DND-41 (cell line): Measurements from ENCODE around the gene GUCA2A.

Source experiments
- ATAC-seq: fragments of 200-7000 bp; cut with Tn5 transposase; 3 replicates; pipeline ENCODE4 v1.9.1; 2021; ENCODE audit warnings: low read depth; ENCODE audit not compliant: insufficient read depth
- DNase-seq: peaks from one replicate; pipeline ENCODE4 v3.0.0-alpha.2; 2020
- H2AFZ ChIP-seq: 2 replicates; pipeline ENCODE4 v1.6.0; 2012; ENCODE audit warnings: low read depth, low read length
- H3K27ac ChIP-seq: 2 replicates; pipeline ENCODE4 v1.5.1; 2012; ENCODE audit warnings: low read length, inconsistent platforms
- H3K27me3 ChIP-seq: fragments of 200-600 bp; sonication (generic); 2 replicates; pipeline ENCODE4 v1.6.0; 2012; ENCODE audit warnings: low read length, mild to moderate bottlenecking, inconsistent platforms; ENCODE audit not compliant: insufficient read depth, poor library complexity
- H3K36me3 ChIP-seq: 2 replicates; pipeline ENCODE4 v1.5.1; 2012; ENCODE audit warnings: low read length, inconsistent platforms; ENCODE audit not compliant: insufficient read depth
- H3K4me1 ChIP-seq: 2 replicates; pipeline ENCODE4 v1.5.1; 2012; ENCODE audit warnings: mild to moderate bottlenecking, low read length; ENCODE audit not compliant: insufficient read depth
- H3K4me2 ChIP-seq: 2 replicates; pipeline ENCODE4 v1.6.0; 2012; ENCODE audit warnings: mild to moderate bottlenecking, moderate library complexity, low read length, inconsistent platforms; ENCODE audit not compliant: insufficient read depth
- H3K4me3 ChIP-seq, 2 experiments: fragments of 200-600 bp in 1 of 2; shearing (Covaris generic) in 1 of 2; 2 replicates each; pipeline ENCODE4 v1.5.1; 2012 to 2016; ENCODE audit warnings: inconsistent platforms in 2 of 2, low read length in 2 of 2, mild to moderate bottlenecking in 2 of 2, low read depth in 1 of 2, moderate library complexity in 1 of 2
- H3K79me2 ChIP-seq: 2 replicates; pipeline ENCODE4 v1.6.0; 2012; ENCODE audit warnings: low read length, inconsistent platforms; ENCODE audit not compliant: insufficient read depth
- H3K9ac ChIP-seq: 2 replicates; pipeline ENCODE4 v1.6.0; 2012; ENCODE audit warnings: low read depth, mild to moderate bottlenecking, inconsistent platforms, low read length, moderate library complexity
- H3K9me3 ChIP-seq: 2 replicates; pipeline ENCODE4 v1.5.1; 2012; ENCODE audit warnings: low read length, moderate library complexity, mild to moderate bottlenecking, inconsistent platforms; ENCODE audit not compliant: insufficient read depth, severe bottlenecking
- H4K20me1 ChIP-seq: 2 replicates; pipeline ENCODE4 v1.6.0; 2012; ENCODE audit warnings: low read length; ENCODE audit not compliant: insufficient read depth
- CTCF ChIP-seq: IDR thresholded peaks from 2 replicates; pipeline ENCODE4 v1.5.1; 2012; ENCODE audit warnings: borderline replicate concordance, low read length, moderate library complexity, mild to moderate bottlenecking; ENCODE audit not compliant: poor library complexity, severe bottlenecking; ENCODE audit errors: extremely low read depth
- EZH2 ChIP-seq: IDR thresholded peaks from 3 replicates; pipeline ENCODE4 v1.6.1; 2012; ENCODE audit warnings: borderline replicate concordance, low read depth, mild to moderate bottlenecking, moderate library complexity, low read length, inconsistent platforms; ENCODE audit not compliant: severe bottlenecking

GUCA2A gene

DNA sequence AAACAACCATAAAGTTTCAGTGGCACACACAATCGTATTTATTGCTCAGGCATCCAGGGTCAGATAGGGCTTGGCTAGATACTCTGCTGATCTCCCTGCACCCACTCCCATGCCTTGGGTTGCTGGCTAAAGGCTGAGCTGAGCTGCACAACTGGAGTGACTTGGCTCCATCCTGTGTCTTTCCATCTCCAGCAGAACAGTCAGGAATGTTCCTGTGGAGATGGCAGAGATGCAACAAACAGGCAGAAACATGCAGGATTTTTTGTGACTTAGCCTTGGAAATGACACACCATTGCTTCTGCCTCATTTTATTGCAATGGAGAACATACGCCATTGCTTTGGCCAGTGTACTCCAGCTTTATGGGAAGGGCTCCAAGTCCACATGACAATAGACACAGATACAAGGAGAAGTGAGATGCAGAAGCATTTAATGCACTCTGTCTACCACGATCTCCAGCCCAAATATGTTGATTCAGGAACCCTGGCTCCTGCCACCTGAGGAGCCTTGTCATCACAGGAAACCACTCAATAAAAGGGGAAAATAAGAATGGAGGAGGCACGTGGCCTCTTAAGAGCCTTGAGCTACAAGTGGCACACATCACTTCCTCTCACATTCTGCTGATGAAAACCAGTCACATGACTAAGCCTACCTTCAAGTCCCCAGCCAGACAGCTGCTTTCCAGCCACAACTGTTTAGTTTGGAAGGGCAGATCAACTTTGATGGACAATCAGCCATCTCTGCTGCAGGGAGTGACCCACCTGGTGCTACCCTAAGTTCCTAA lies 21.5 kb downstream of the GUCA2A start:
- Histone ChIP-seq H3K4me1 (peaks cover 18% of the 10 kb centered on the region), H3K4me3 (no peak overlapping the region), H3K79me2 (no peaks in the 10 kb centered on the region), H3K9me3 (no peaks in the 10 kb centered on the region), H3K4me2 (0 out of 2 replicates have a peak overlapping the region, but pooled peaks have one; percentile 0), H3K36me3 (no peaks in the 10 kb centered on the region), H2AFZ (peak overlapping the region; percentile 34; the same call in 1 of the 2 replicates), H3K27me3 (no peaks in the 10 kb centered on the region), H3K27ac (0 out of 2 replicates have a peak overlapping the region, but pooled peaks have one; percentile 9), H4K20me1 (no peaks in the 10 kb centered on the region), H3K9ac (no peak overlapping the region)
- no peak for TF ChIP-seq CTCF
- no peak for TF ChIP-seq EZH2
- ATAC-seq (peak; percentile 80), DNase-seq (peak; percentile 46)

DNA sequence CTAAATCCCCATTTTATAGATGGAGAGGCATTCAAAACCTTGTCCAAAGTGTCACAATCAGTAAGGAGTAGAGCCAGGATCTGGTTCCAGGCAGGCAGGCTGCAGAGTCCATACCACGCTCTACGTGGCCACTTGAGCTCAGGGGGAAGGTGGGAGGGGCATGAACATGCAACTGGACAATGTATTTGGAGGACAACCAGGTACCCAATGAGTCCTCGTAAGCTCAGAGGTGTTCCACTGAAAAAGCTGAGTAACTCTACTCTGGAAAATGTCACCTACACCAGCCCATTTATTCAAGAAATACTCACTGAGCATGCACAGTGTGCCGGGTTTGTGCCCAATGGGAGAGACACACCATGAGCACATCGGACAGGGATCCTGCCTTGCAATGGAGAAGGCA lies 22.6 kb downstream of the GUCA2A start:
- no peak for ATAC-seq
- H3K27ac ChIP-seq: no peak overlapping the region
- no peaks in the 10 kb centered on the region for H3K27me3 ChIP-seq
- no peaks in the 10 kb centered on the region for H3K9me3 ChIP-seq
- H3K4me2 ChIP-seq: no peak overlapping the region
- no peak for TF ChIP-seq CTCF
- TF ChIP-seq EZH2: no peak
- no peaks in the 10 kb centered on the region for H4K20me1 ChIP-seq
- no peak overlapping the region for H3K9ac ChIP-seq
- no peak overlapping the region for H3K4me3 ChIP-seq
- no peaks in the 10 kb centered on the region for H3K79me2 ChIP-seq
- no peaks in the 10 kb centered on the region for H3K36me3 ChIP-seq
- H3K4me1 ChIP-seq: peaks cover 18% of the 10 kb centered on the region
- DNase-seq: no peak
- no peak overlapping the region for H2AFZ ChIP-seq

- TF ChIP-seq CTCF (no peak), EZH2 (no peak)
- no peaks in the 10 kb centered on the region for H3K36me3 ChIP-seq
- no peak overlapping the region for H3K4me3 ChIP-seq
- no peak overlapping the region for H3K9ac ChIP-seq
- H4K20me1 ChIP-seq: no peaks in the 10 kb centered on the region
- no peak for DNase-seq
- no peaks in the 10 kb centered on the region for H3K9me3 ChIP-seq
- peaks cover 18% of the 10 kb centered on the region for H3K4me1 ChIP-seq
- H2AFZ ChIP-seq: no peak overlapping the region
- no peak overlapping the region for H3K4me2 ChIP-seq
- no peak for ATAC-seq
- H3K27me3 ChIP-seq: no peaks in the 10 kb centered on the region
- no peaks in the 10 kb centered on the region for H3K79me2 ChIP-seq
- H3K27ac ChIP-seq: no peak overlapping the region
Observed at GRCh38 chr1:42140191-42140590, 24.4 kb downstream of the GUCA2A start.
